Endothelial cell of umbilical vein (primary cell): ENCODE results near the gene ZFAND6. TPM values are rescaled to one million over a fixed set of nuclear protein-coding genes. Genes with fewer than 3 reads are reported as not detected.

Experiments
- BruUV-seq: library from RNA; stranded (reverse); fragments of 400-500 nt; replicated peaks from 2 replicates; lab custom pipeline; 2021; lab: Mats Ljungman, UMichigan
- CTCF ChIA-PET: fragments of 300-600, 350-600 bp; sonication (Branson Sonifier 250); formaldehyde crosslinking; loops from one replicate; lab custom pipeline; 2021; ENCODE audit warnings: antibody characterized with exemption, inconsistent platforms; lab: Charles Lee
- POLR2A ChIA-PET: fragments of 300-600, 350-600 bp; sonication (Branson Sonifier 250); formaldehyde crosslinking; loops from one replicate; lab custom pipeline; 2021; ENCODE audit warnings: antibody characterized with exemption, inconsistent platforms; lab: Charles Lee
- DNase-seq: peaks from one replicate; pipeline ENCODE4 v3.0.0-alpha.2; 2011; ENCODE audit warnings: low read depth, low spot score
- FAIRE-seq: peaks from 2 replicates; lab custom pipeline; 2011; peaks lifted over from hg19 to GRCh38; lab: Jason Lieb, UNC
- H2AFZ ChIP-seq: 2 replicates; pipeline ENCODE4 v1.6.0; 2012; ENCODE audit warnings: low read depth, low read length, control low read depth, inconsistent platforms
- H3K27ac ChIP-seq: 2 replicates; pipeline ENCODE4 v1.5.1; 2011; ENCODE audit warnings: low read depth, mild to moderate bottlenecking, control low read depth, low read length, moderate library complexity; ENCODE audit not compliant: insufficient read depth
- H3K27me3 ChIP-seq, 2 experiments: 2 replicates each; pipeline versions ENCODE4 v1.6.0 to v1.6.1; 2011; ENCODE audit warnings: low read length in 2 of 2, mixed read lengths in 1 of 2; ENCODE audit not compliant: control insufficient read depth in 2 of 2, insufficient read depth in 2 of 2
- H3K36me3 ChIP-seq, 2 experiments: 2 replicates in 1 of 2; 3 replicates in 1 of 2; pipeline ENCODE4 v1.5.1; 2011; ENCODE audit warnings: low read length in 2 of 2, mild to moderate bottlenecking in 1 of 2, moderate library complexity in 1 of 2; ENCODE audit not compliant: control insufficient read depth in 2 of 2, insufficient read depth in 2 of 2; ENCODE audit errors: extremely low read depth in 1 of 2
- H3K4me1 ChIP-seq: 3 replicates; pipeline ENCODE4 v1.5.1; 2011; ENCODE audit warnings: mild to moderate bottlenecking, low read length; ENCODE audit not compliant: control insufficient read depth, insufficient read depth; ENCODE audit errors: extremely low read depth
- H3K4me2 ChIP-seq: 2 replicates; pipeline ENCODE4 v1.6.1; 2011; ENCODE audit warnings: low read length, control low read depth, mixed read lengths; ENCODE audit not compliant: insufficient read depth
- H3K4me3 ChIP-seq, 3 experiments: fragments of 200-600 bp in 1 of 3; sonication (generic), shearing (Covaris generic) in 1 of 3; replicated peaks in 1 of 3; 2 replicates each; pipeline ENCODE4 v1.5.1; 2011 to 2016; ENCODE audit warnings: control low read depth in 3 of 3, low read length in 3 of 3, mild to moderate bottlenecking in 2 of 3, inconsistent platforms in 1 of 3, low read depth in 1 of 3, moderate library complexity in 1 of 3; ENCODE audit not compliant: insufficient read depth in 1 of 3
- H3K79me2 ChIP-seq: 2 replicates; pipeline ENCODE4 v1.6.0; 2012; ENCODE audit warnings: low read length, inconsistent platforms; ENCODE audit not compliant: control insufficient read depth, insufficient read depth
- H3K9ac ChIP-seq: replicated peaks from 2 replicates; pipeline ENCODE3; 2011; ENCODE audit warnings: low read length, control low read depth; ENCODE audit not compliant: insufficient read depth; ENCODE audit errors: extremely low read depth
- H3K9me1 ChIP-seq: replicated peaks from 3 replicates; pipeline ENCODE4 v1.6.0; 2011; ENCODE audit warnings: mild to moderate bottlenecking, low read length; ENCODE audit not compliant: control insufficient read depth, insufficient read depth; ENCODE audit errors: extremely low read depth
- H3K9me3 ChIP-seq: replicated peaks from 2 replicates; pipeline ENCODE4 v1.5.1; 2012; ENCODE audit warnings: low read length, inconsistent platforms; ENCODE audit not compliant: control insufficient read depth, insufficient read depth
- H4K20me1 ChIP-seq: replicated peaks from 2 replicates; pipeline ENCODE3; 2011; ENCODE audit warnings: mild to moderate bottlenecking, low read length; ENCODE audit not compliant: control insufficient read depth, insufficient read depth; ENCODE audit errors: extremely low read depth
- CTCF ChIP-seq, 2 donors: IDR thresholded peaks; 1 replicate in 1 of 2; 2 replicates in 1 of 2; pipeline ENCODE4 v1.5.1; 2011; ENCODE audit warnings: low read length in 2 of 2, mild to moderate bottlenecking in 2 of 2, moderate library complexity in 2 of 2, control low read depth in 1 of 2, inconsistent platforms in 1 of 2, low read depth in 1 of 2; ENCODE audit not compliant: insufficient read depth in 1 of 2; ENCODE audit errors: extremely low read depth in 1 of 2
- EZH2 ChIP-seq: IDR thresholded peaks from 2 replicates; pipeline ENCODE4 v1.6.1; 2012; ENCODE audit warnings: borderline replicate concordance, low read depth, mild to moderate bottlenecking, moderate library complexity, low read length, inconsistent platforms; ENCODE audit not compliant: severe bottlenecking
- FOS ChIP-seq: IDR thresholded peaks from 2 replicates; pipeline ENCODE4 v1.6.1; 2011; ENCODE audit warnings: mild to moderate bottlenecking, low read length, moderate library complexity, borderline replicate concordance; ENCODE audit not compliant: insufficient read depth
- GATA2 ChIP-seq: IDR thresholded peaks from 2 replicates; pipeline ENCODE4 v1.7.0; 2011; ENCODE audit warnings: low read depth, mild to moderate bottlenecking, moderate library complexity, mixed read lengths, low read length; ENCODE audit not compliant: insufficient read length, insufficient read depth
- JUN ChIP-seq: IDR thresholded peaks from 2 replicates; pipeline ENCODE4 v1.6.1; 2011; ENCODE audit warnings: borderline replicate concordance, low read depth; ENCODE audit not compliant: insufficient read length, insufficient read depth
- MYC ChIP-seq: IDR thresholded peaks from one replicate; pipeline ENCODE4 v1.6.1; 2011; ENCODE audit warnings: mild to moderate bottlenecking, low read depth, low read length
- POLR2A ChIP-seq: IDR thresholded peaks from 2 replicates; pipeline ENCODE4 v1.6.1; 2012; ENCODE audit warnings: low read depth, mild to moderate bottlenecking, control low read depth, low read length
- POLR2AphosphoS5 ChIP-seq: IDR thresholded peaks from 2 replicates; pipeline ENCODE4 v1.6.1; 2012; ENCODE audit warnings: low read depth, mild to moderate bottlenecking, control low read depth, low read length, moderate library complexity; ENCODE audit not compliant: insufficient read depth
- dilution Hi-C: fragments of 300-500 bp; cut with MboI; formaldehyde crosslinking; loops from one replicate; pipeline ENCODE4 v1.15.0; 2019; ENCODE audit warnings: low sequenced_read_pairs; ENCODE audit not compliant: extremely low pct_ligation_motif_present
- intact Hi-C: fragments of 100-400 bp; cut with micrococcal nuclease; formaldehyde crosslinking; loops from one replicate; pipeline ENCODE4 v1.10.0; 2022
- polyA plus RNA-seq, 4 experiments: library from polyadenylated mRNA; depleted of rRNA in 3 of 4; stranded (reverse) in 3 of 4; unstranded in 1 of 4; fragments of >200 nt; gene quantifications; 2 replicates each; pipeline versions ENCODE4 v1.2.1 to v1.2.3, GENCODE V29; 2011 to 2012; ENCODE audit warnings: missing spikeins in 1 of 4
- total RNA-seq: library from RNA; stranded (reverse); gene quantifications from 2 replicates; pipeline ENCODE4 v1.2.3, GENCODE V29; 2021
- TF ChIP-seq, protein P1 (sequence below): IDR thresholded peaks from 2 replicates; pipeline ENCODE4 v1.6.1; 2011; ENCODE audit not compliant: insufficient read depth, insufficient read length

Gene ZFAND6
- total and polyA plus RNA-seq, 2 donors (not counting 3 experiments of a cell fraction or from before 2014, with no cell fraction given), result 50.3 to 97.9 TPM

GRCh38 chr15:80176443-80176842, 117.0 kb downstream of the ZFAND6 start:
- peaks cover 16% of the 10 kb centered on the region for H3K4me1 ChIP-seq
- H2AFZ ChIP-seq, result no peak overlapping the region
- H3K36me3 ChIP-seq, result no peaks in the 10 kb centered on the region
- H3K79me2 ChIP-seq, result no peaks in the 10 kb centered on the region
- H3K9me1 ChIP-seq, result no peaks in the 10 kb centered on the region
- H3K9ac ChIP-seq, result no peak overlapping the region
- no peaks in the 10 kb centered on the region for H3K27me3 ChIP-seq
- no peak overlapping the region for H3K4me3 ChIP-seq
- H3K4me2 ChIP-seq, result no peak overlapping the region
- ChIA-PET POLR2A (no interaction called here), CTCF (interaction anchor here (0.9 to 1.5 kb wide), 3 partner anchors 16 to 580 kb away, joined by 3 to 4 read pairs (median 3); no protein-coding TSS in a partner anchor)
- FAIRE-seq (no peak), DNase-seq (no peak)
- intact Hi-C loops (loop anchor here (10.0 kb wide), 1 partner anchor 792 kb away; no protein-coding TSS in a partner anchor), dilution Hi-C loops (no loop called here)
- TF ChIP-seq EZH2 (no peak), FOS (no peak), JUN (no peak), GATA2 (no peak), MYC (no peak), CTCF (IDR thresholded peaks at IDR 0.05; ENCODE audit: extremely low read depth in 1 of 2, insufficient read depth in 1 of 2, low read depth in 1 of 2, low read length in 2 of 2) (no peak), POLR2A (no peak), POLR2AphosphoS5 (no peak)
- TF ChIP-seq, protein P1, sequence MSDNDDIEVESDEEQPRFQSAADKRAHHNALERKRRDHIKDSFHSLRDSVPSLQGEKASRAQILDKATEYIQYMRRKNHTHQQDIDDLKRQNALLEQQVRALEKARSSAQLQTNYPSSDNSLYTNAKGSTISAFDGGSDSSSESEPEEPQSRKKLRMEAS, result no peak
- H3K9me3 ChIP-seq, result no peaks in the 10 kb centered on the region
- no peaks in the 10 kb centered on the region for H4K20me1 ChIP-seq
- H3K27ac ChIP-seq, result no peak overlapping the region
- BruUV-seq, result no TSS peak
